Measurements from ENCODE around the gene IKZF5.

IKZF5 gene

GRCh38 chr10:123024540-123024939, 15.9 kb upstream of the IKZF5 start:
- TF ChIP-seq CTCF (conservative IDR thresholded peaks at IDR 0.05) (no peak), ZFX (IDR thresholded peaks at IDR 0.05) (no peak)
- H3K27ac ChIP-seq: no peak overlapping the region

GRCh38 chr10:123021517-123021916, 12.9 kb upstream of the IKZF5 start:
- TF ChIP-seq CTCF (conservative IDR thresholded peaks at IDR 0.05) (peak; percentile 75), ZFX (IDR thresholded peaks at IDR 0.05) (no peak)
- no peak overlapping the region for H3K27ac ChIP-seq

GRCh38 chr10:123019941-123020703, 11.5 kb upstream of the IKZF5 start:
- peak overlapping the region; percentile 77 for H3K27ac ChIP-seq

GRCh38 chr10:123019264-123019663, 10.7 kb upstream of the IKZF5 start:
- H3K27ac ChIP-seq: no peak overlapping the region
- no peak for TF ChIP-seq ZFX (IDR thresholded peaks at IDR 0.05)
- no peak for TF ChIP-seq CTCF (conservative IDR thresholded peaks at IDR 0.05)

More at GRCh38 chr10:123019941-123020703, 11.5 kb upstream of the IKZF5 start:
- TF ChIP-seq ZFX (IDR thresholded peaks at IDR 0.05): no peak
- TF ChIP-seq CTCF (conservative IDR thresholded peaks at IDR 0.05): no peak

GRCh38 chr10:123018531-123018930, 9.9 kb upstream of the IKZF5 start:
- peak overlapping the region; percentile 17; the same call in 1 of the 2 replicates for H3K27ac ChIP-seq
- TF ChIP-seq CTCF (conservative IDR thresholded peaks at IDR 0.05) (no peak), ZFX (IDR thresholded peaks at IDR 0.05) (no peak)

GRCh38 chr10:123017421-123018165, 9.0 kb upstream of the IKZF5 start:
- no peak for TF ChIP-seq ZFX (IDR thresholded peaks at IDR 0.05)
- TF ChIP-seq CTCF (conservative IDR thresholded peaks at IDR 0.05): no peak
- H3K27ac ChIP-seq: no peak overlapping the region

GRCh38 chr10:123016228-123016627, 7.6 kb upstream of the IKZF5 start:
- TF ChIP-seq CTCF (conservative IDR thresholded peaks at IDR 0.05) (no peak), ZFX (IDR thresholded peaks at IDR 0.05) (no peak)
- H3K27ac ChIP-seq: no peak overlapping the region

Data from C4-2B (cell line).